ENCODE measurements around the gene PACS1.
"Not testable (repeated sequence)": the region's sequence is repeated elsewhere in the genome, so short reads cannot be mapped to it uniquely, and the experiment has no call there.

Gene PACS1

DNA sequence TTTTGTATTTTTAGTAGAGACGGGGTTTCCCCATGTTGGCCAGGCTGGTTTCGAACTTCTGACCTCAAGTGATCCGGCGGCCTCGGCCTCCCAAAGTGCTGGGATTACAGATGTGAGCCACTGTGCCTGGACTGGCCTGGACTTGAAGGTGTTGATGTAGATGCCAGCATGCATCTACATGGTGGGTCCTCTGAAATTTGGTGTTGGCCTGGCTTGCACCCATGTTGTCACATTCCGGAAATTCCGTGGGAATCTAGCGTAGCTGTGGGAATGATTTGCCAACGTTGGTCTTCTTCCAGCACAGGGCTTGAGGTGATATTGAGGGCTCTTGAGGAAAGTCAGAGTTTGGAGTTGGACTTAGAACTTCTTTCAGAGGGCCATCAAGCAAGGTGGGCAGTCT lies 6.5 kb downstream of the PACS1 start:
- no peak for DNase-seq (ENCODE audit: low read depth)

DNA sequence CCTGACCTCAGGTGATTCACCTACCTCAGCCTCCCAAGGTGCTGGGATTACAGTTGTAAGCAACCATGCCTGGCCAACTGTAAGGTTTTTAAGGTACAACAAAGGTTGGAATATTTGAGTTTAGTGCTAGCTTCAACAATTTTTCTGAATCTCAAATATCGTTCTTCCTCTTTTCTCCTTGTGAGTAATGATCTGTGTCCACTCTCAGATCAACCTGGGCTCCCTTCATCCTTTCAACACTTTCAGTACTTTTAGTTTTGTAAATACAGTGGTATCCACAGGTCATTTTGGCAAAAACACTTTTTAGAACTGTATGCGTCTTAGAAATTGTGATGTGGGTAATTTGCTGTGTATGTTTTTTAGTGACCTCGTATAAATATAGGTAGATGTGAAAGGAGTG lies 7.9 kb downstream of the PACS1 start:
- no peak for DNase-seq (ENCODE audit: low read depth)

DNA sequence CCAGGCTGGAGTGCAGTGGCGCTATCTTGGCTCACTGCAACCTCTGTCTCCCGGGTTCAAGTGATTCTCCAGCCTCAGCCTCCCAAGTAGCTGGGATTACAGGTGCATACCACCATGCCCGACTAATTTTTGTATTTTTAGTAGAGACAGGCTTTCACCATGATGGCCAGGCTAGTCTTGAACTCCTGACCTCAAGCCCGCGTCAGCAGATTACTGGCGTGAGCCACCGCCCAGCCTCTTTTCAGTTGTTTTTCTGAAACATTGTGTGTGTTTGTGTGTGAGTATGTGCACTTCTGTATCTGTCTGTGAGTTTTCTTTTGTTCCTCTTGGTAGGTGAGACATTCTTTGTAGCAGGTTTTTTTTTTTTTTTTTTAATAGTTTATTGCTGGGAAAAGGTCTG lies 8.9 kb downstream of the PACS1 start:
- not testable (repeated sequence) for DNase-seq (ENCODE audit: low read depth)

DNA sequence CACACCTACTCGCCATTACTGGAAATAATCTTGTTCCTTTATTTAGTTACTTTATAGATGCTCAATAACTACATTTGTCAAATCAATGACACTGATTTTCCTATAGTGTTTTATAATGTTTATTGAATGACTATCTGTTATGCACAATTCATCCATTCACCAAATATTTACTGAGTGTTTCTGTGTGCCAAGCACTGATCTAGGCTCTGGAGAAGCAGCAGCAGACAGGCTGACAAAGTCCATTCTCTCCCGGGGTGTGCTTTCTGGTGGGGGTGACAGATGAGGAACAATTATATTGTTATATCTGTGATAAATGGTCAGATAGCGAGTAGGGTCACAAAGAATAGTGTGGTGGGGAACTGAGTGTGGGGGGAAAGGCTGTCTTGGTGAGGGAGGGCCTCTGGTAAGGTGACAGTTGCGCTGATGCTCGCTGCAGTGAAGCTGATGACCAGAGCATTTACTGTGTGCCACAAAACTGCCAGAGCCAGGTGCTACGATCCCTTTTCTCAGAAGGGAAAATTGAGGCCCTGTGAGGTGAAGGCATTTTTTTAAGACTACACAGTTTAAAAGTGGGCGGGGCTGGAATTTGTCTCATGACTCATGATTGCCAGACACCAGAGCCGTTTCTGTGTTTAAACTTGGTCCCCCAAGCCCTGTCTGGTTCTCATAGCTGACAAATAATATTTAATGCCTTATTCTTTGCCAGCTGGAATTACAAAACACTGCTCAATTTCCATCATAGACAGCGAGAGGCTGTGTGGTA lies 10.2 kb downstream of the PACS1 start:
- no peak for DNase-seq (ENCODE audit: low read depth)

DNA sequence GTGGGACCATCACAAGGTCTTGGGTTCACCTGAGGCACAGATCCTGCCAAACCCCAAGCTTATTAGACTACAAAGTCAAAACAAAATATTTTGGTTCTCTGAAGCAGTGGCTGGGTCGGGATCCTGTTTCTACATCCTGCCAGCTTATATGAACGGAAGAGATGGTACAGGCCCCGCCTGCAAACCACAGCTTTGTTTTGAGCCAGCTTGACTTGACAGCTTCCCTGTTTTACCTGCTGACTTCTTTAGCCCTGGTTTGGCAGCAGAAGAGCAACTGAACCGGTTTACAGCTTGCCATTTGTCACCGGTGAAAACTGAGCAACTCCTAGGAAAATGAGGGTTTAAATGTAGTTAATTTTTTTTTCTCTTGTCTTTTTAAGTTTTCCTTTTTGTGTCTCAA lies 11.4 kb downstream of the PACS1 start:
- DNase-seq (ENCODE audit: low read depth) = no peak

DNA sequence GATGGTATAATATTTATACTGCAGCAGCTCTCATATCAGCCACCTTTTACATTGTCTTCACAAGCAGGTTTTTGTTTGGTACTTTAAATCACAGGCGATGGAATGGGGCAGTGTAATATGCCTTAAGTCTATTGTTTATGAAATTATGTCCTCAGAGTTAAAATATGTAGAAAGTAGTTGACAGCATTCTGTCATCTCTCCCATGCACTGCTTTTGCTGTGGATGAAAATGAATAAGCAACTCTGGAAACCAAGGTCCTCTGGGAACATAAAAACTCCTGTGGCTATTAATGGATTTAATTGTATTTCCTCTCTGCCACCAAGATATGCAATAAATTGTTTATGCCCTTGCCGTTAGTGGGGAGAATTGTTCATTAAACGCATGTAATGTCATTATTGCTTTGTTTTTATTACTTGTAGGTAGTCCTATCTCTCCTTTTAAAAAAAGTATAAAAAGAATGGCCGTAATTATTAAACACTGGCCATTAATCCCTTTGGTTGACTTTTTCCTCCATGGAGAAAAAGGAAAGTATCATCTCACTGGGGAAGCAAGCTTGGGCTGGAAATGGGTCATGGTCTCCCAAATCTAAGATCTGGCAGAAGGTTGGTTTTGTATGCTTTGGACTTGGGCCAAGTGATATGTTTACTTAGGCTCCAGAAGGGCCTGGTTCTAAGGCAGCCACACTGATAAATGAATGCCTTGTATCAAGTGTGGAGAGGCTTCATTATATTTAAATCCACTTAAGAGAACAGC lies 13.1 kb downstream of the PACS1 start:
- DNase-seq (ENCODE audit: low read depth) = no peak

DNA sequence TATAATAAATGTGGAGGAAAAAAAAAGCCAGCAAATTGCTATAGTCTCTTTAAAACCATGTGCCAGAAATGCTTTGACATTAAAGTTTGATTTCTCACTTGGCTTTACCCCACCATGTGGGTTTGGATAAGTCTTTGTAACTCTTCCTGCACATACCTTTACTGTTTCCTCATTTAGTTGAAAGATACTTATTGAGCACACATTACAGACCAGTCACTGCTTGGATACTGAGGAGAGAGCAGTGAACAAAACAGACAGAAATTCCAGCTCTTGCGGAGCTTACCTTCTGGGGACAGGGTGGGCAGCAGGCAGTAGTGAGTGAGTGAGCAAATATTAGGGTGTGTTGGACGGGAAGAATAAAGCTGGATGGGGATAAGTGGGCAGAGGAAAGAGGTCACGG lies 13.7 kb downstream of the PACS1 start:
- DNase-seq (ENCODE audit: low read depth) = no peak

DNA sequence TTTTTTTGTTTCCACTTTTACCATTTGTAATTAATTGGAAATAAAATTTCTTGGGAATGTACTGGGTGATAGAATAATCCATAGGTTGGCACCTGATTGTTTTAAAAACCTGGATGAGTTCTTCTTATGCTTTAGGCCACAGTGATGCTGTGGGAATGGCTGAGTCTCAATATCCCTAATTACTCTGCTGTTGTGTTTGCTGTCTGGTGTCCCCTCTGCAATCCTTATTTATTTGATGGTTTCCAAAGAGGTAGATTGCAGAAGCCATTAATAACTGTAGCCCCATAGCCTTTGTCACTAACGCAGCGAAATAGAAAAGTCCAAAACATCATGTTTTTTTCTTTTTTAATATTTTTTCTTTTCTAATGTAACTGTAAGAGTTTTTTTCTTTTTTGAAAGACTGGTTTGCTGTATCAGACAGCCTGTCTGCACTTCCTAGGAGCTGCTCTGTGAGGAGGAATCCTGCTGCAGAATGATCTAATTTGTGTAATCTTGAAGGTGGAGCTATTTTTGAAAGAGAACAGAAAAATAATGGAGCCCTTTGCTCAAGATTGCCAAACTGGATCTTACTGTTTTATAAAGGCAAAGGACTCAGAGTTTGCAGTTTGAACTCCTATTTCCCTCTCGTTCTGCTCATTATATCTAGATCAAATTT lies 14.9 kb downstream of the PACS1 start:
- no peak for DNase-seq (ENCODE audit: low read depth)

DNA sequence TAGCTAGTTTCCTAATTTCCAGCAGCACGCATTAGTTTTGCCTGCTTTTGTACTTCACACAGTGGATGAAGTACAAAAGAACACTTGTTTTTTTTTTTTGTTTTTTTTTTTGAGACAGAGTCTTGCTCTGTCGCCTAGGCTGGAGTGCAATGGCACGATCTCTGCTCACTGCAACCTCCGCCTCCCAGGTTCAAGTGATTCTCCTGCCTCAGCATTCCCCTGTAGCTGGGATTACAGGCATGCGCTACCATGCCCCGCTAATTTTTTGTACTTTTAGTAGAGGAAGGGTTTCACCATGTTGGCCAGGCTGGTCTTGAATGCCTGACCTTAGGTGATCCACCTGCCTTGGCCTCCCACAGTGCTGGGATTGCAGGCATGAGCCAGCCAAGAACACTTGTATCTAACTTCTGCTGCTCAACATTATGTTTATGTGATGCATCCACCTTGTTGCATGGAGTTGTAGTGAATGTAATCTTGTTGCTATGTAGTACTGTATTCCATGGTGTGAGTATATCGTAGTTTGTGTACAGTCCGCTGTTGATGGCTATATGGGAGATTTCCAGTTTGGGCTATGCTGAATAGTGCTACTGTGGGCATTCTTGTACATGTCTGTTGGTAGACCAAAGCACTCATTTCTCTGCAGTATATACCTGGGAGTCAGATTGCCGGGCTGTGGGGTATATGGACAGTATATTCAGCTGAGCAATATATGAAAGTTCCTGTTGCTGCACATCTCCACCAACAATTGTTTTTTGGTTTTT lies 17.3 kb downstream of the PACS1 start:
- DNase-seq (ENCODE audit: low read depth) = no peak

DNA sequence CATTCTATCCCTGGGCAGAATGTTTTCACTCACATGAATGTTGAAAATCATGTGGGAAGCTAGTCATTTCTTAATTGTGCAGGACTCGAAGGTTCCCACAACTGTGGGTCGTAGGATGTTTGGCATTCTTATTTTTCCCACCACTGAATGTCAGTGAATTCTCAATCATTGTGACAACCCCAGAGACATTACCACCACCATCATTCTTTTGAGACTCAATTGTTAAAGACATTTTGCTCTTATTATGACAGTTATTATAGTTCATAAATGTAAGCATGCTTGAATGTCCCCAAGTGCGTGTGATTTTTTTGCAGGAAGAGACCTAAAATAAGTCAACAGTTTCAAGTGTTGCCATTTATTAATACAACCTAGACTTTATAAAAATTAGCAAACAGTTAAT lies 19.0 kb downstream of the PACS1 start:
- DNase-seq (ENCODE audit: low read depth) = no peak

DNA sequence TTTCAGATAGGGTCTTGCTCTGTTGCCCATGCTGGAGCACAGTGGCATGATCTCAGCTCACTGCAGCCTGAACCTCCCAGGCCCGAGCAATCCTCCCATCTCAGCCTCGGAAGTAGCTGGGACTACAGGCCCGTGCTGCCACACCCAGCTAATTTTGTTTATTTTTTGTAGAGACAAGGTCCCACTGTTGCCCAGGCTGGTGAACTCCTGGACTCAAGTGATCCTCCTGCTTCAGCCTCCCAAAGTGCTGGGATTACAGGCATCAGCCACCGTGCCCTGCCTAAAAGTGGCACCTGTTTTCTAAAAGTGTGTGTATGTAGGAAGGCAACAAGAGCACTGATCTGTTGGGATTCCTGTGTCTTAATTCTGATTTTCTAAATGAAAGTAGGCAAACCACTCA lies 20.2 kb downstream of the PACS1 start:
- no peak for DNase-seq (ENCODE audit: low read depth)

DNA sequence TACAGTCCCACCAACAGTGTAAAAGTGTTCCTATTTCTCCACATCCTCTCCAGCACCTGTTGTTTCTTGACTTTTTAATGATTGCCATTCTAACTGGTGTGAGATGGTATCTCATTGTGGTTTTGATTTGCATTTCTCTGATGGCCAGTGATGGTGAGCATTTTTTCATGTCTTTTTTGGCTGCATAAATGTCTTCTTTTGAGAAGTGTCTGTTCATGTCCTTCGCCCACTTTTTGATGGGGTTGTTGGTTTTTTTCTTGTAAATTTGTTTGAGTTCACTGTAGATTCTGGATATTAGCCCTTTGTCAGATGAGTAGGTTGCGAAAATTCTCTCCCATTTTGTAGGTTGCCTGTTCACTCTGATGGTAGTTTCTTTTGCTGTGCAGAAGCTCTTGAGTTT lies 22.1 kb downstream of the PACS1 start:
- not testable (repeated sequence) for DNase-seq (ENCODE audit: low read depth)

DNA sequence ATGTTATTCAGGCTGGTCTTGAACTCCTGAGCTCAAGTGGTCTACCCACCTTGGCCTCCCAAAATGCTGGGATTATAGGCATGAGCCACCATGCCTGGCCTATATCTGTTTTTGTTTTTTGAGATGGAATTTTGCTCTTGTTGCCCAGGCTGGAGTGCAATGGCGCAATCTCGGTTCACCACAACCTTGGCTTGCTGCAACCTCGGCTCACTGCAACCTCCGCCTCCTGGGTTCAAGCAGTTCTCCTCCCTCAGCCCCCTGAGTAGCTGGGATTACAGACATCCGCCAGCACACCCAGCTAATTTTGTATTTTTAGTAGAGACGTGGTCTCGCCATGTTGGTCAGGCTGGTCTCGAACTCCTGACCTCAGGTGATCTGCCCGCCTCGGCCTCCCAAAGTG lies 29.7 kb downstream of the PACS1 start:
- not testable (repeated sequence) for DNase-seq (ENCODE audit: low read depth)

DNA sequence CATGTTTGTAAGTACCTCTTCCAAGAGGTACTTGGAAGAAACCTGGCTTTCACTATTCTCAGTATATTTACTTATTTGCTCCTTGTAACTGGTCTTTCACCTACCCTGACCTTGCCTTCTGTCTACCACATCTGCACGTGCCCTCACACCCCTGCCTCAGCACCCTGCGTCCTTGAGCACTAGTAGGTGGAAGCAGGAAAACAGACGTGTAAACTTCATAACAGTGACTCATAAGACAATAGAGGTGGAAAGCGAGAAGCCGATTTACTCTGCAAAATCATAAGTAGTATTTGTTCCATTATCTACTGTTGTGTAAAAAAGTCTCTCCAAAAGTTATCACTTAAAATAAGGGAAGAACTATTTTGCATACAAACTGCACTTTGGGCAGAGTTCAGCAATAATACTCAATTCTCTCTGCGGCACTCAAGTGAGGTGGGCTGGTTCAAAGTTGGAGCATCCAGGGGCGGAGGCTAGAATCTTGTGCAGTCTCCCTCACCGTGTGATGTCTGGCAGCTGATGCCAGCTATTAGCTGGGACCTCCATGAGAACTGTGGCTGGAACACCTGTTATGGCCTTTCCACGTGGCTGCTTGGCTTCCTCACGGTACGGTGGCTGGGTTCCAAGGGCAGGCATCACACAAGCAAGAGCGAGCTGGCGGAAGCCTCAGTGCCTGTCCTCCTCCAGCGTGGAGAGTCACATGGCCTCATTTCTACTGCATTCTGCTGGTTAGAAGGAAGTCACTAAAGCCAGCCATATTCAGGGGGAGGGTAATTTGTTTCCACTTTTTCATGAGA lies 30.4 kb downstream of the PACS1 start:
- no peak for DNase-seq (ENCODE audit: low read depth)

DNA sequence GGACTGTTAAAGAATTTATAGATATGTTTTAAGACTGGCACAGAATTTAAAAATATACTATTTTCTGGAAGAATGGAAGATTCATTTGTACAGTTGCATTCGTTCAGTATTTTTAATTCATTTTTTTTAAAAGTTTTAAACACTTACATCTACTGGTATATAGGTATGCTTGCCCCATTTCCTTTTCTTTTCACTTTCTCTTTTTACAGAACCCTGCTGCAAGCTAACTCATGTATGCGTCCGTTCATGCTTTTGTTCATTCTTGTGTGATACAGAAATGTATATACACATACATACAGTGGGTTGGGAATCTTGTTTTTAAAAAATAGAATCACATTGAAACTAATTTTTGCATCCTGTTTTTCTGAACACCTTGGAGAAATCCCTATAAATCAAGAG lies 31.0 kb downstream of the PACS1 start:
- no peak for DNase-seq (ENCODE audit: low read depth)

DNA sequence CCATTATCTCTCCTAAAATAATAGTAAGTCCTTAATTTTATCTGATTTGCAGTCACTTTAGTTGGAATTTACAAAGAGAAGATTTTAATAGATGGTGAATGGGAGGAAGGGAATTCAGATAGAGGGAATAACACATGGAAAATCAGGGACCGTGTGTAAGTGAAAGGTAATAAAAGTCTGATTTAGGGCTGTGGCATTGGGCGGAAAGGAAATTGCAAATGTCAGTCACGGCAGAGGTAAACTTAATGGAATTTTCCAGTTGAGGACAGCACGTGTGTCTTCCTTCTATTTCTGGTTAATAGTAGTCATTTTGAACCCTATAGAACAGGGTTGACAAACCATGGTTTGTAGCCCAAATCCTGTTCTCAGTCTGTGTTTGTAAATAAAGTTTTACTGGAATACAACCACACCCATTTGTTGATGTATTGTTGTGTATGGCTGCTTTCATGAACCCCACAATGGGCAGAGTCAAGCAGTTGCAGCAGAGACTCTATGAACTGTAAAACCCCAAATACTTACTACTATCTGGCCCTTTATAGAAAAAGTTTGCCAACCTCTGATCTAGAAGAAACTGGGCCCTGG lies 34.1 kb downstream of the PACS1 start:
- DNase-seq (ENCODE audit: low read depth) = no peak

DNA sequence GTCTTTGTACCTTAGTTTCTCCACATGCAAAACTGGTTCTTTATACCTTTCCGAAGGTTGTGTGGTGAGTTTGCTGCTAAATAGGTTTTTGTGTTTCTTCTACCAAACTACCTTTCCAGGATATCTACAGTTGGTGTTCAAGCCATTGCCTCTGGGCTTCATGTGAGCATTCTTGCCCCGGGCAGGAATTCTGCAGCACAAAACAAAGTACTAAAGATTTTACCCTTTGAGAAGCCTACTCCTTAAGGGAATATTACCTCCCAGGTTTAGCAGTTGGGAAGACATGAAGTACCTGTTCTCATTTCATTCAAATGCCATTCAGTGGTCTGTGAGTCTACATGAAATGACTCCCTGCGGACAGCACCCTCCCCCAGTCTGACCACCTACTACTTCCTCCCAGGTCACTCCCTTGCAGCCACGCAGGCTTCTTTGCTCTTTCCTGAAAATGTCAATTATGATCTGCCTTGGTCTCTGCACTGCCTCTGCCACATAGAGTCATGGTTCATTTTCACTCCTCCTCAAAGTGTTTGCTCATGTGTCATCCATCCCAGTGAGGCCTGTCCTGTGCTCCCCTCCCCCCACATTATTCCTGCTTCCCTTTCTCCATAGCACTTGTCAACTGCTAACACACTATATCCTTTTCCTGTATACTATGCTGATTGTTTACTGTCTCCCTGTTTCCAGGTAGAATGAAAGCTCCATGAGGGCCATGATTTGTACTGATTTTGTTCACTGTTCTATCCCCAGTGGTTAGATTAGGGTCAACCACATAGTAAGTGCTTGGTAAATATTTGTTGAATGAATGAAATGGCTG lies 36.9 kb downstream of the PACS1 start:
- DNase-seq (ENCODE audit: low read depth) = no peak

DNA sequence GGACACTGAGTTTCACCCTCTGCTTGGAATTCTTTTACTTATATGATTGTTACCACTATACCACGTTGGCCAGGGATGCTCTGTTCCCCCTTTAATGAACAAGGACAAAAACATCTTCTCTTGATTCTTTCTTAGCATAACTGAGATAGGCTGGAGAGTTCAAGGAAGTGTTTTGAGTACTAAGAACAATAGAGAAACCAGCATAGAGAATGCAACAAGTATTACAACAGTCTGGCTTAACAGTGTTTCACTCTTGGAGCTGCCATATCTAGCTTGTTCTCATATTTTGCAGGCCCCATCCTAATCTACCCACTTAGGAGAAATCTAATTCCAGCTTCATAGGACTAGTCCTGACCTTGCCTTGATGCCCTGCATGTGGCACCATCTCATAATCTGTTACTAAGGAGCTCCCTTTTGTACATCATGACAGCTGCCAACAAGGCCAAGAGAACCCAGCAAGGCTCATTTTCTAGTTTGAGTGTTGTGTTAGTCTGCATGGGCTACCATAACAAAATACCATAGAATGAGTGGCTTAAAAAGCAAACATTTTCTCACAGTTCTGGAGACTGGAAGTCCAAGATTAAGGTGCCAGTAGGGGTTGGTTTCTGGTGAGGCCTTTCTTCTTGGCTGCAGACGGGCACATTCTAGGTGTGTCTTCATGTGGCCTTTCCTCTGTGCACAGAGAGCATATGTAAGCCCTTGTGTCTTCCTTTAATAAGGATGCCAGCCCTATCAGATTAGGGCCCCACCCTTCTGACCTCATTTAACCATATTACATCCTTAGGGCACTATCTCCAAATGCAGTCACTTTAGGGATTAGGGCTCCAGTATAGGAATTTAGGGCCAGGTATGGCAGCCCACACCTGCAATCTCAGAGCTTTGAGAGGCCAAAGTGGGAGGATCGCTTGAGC lies 37.8 kb downstream of the PACS1 start:
- no peak for DNase-seq (ENCODE audit: low read depth)

DNA sequence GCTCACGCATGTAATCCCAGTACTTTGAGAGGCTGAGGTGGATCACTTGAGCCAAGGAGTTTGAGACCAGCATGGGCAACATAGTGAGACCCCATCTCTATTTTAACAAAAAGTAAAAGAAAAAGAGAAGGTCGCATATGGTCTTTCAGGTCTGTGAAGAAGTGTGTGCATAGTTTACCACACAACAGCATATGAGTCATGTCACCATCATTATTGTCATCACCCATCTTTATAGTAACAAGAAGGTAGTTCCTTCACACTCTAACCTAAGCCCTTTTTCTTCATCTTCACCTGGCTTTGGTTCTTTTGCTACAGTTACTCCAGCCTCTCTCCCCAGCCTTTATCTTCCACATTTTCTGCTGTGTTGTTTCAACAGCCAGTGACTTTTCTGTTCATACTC lies 39.2 kb downstream of the PACS1 start:
- no peak for DNase-seq (ENCODE audit: low read depth)

Measured in HS-5 (cell line).